ENCODE results near the gene MRRF. TPM values are rescaled to one million over a fixed set of nuclear protein-coding genes. Genes with fewer than 3 reads are reported as not detected.
A peak's percentile ranks its signal among the peaks of the same experiment; 100 is the strongest.

MRRF gene
- total RNA-seq, 1 donor from 2014 or later, result 21.7 TPM

DNA sequence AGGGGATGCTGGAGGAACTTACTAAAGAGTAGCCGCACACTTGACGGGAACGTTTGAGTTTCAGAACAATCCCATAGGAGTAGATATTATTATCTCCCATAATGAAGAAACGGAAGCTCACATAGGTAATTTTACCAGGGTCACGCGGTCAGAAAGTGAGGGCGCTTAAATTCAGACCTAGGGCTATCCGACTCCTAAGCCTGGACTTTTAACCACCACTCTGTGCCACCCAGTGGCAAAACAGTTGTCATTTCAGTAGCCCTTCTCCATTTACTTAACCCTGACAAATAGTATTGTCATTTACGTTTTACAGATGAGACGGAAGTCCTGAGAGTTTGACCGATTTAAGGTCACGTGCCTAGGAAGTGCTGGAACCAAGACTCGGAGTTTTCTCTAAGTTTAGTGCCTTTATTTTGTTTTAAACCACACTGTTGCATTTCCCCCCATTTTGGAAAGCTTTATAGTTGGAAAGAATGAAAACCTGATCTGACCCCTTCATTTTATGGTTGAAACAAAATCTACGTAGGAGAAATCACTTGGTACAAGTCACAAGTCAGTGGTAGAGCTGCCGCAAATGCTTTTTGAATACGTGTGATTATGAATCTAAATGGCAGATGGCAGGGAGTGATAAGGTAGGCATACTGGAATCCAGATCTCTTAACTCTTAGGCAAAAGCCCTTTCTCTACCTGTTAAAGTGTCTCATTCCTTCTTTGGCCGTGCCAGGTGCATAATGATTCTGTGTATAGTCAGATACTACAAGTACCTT lies 650 bp downstream of the MRRF start:
- H3K4me1 Mint-ChIP-seq (ENCODE audit: low read depth), result peaks cover 42% of the 10 kb centered on the region
- TF ChIP-seq, protein P1, sequence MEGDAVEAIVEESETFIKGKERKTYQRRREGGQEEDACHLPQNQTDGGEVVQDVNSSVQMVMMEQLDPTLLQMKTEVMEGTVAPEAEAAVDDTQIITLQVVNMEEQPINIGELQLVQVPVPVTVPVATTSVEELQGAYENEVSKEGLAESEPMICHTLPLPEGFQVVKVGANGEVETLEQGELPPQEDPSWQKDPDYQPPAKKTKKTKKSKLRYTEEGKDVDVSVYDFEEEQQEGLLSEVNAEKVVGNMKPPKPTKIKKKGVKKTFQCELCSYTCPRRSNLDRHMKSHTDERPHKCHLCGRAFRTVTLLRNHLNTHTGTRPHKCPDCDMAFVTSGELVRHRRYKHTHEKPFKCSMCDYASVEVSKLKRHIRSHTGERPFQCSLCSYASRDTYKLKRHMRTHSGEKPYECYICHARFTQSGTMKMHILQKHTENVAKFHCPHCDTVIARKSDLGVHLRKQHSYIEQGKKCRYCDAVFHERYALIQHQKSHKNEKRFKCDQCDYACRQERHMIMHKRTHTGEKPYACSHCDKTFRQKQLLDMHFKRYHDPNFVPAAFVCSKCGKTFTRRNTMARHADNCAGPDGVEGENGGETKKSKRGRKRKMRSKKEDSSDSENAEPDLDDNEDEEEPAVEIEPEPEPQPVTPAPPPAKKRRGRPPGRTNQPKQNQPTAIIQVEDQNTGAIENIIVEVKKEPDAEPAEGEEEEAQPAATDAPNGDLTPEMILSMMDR (IDR thresholded peaks at IDR 0.05), result peak; percentile 61
- no peaks in the 10 kb centered on the region for H3K9me3 Mint-ChIP-seq (ENCODE audit: low read depth)
- DNase-seq (ENCODE audit: low spot score), result no peak
- peak overlapping the region; percentile 95 for H3K4me3 Mint-ChIP-seq (ENCODE audit: unreplicated experiment)
- H3K27ac Mint-ChIP-seq (ENCODE audit: unreplicated experiment), result peak overlapping the region; percentile 99
- H3K27me3 Mint-ChIP-seq (ENCODE audit: low read depth), result no peaks in the 10 kb centered on the region
- H3K36me3 Mint-ChIP-seq (ENCODE audit: low read depth), result peaks cover 4% of the 10 kb centered on the region

GRCh38 chr9:122268041-122268814 lies 3.5 kb downstream of the MRRF start:
- Mint-ChIP-seq H3K36me3 (ENCODE audit: low read depth) (peaks cover 1% of the 10 kb centered on the region), H3K9me3 (ENCODE audit: low read depth) (no peaks in the 10 kb centered on the region), H3K27me3 (ENCODE audit: low read depth) (no peaks in the 10 kb centered on the region), H3K4me1 (ENCODE audit: low read depth) (peaks cover 18% of the 10 kb centered on the region), H3K27ac (ENCODE audit: unreplicated experiment) (no peak overlapping the region), H3K4me3 (ENCODE audit: unreplicated experiment) (no peak overlapping the region)
- TF ChIP-seq, protein P1 (IDR thresholded peaks at IDR 0.05), result no peak
- DNase-seq (ENCODE audit: low spot score), result no peak

- Mint-ChIP-seq H3K27me3 (ENCODE audit: low read depth) (no peaks in the 10 kb centered on the region), H3K4me1 (ENCODE audit: low read depth) (no peaks in the 10 kb centered on the region), H3K27ac (ENCODE audit: unreplicated experiment) (no peak overlapping the region), H3K36me3 (ENCODE audit: low read depth) (peaks cover 19% of the 10 kb centered on the region), H3K4me3 (ENCODE audit: unreplicated experiment) (no peak overlapping the region), H3K9me3 (ENCODE audit: low read depth) (peaks cover 12% of the 10 kb centered on the region)
- TF ChIP-seq, protein P1 (IDR thresholded peaks at IDR 0.05), result no peak
- no peak for DNase-seq (ENCODE audit: low spot score)
These were observed 9.4 kb downstream of the MRRF start for GRCh38 chr9:122274055-122274454.

DNA sequence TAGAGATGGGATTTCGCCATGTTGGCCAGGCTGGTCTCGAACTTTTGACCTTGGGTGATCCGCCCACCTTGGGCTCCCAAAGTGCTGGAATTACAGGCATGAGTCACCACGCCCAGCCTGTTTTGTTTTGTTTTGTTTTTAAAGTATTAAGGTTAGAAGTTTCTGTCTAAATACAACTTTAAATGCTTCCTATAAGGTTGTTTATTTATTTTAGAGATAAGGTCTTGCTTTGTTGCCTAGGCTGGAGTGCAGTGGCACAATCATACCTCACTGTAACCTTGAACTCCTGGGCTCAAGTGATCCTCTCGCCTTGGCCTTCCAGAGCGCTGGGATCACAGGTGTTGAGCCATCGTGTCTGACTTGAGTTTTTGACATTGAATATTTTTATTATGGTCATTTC lies 11.4 kb downstream of the MRRF start:
- DNase-seq (ENCODE audit: low spot score), result no peak
- Mint-ChIP-seq H3K36me3 (ENCODE audit: low read depth) (peaks cover 21% of the 10 kb centered on the region), H3K4me1 (ENCODE audit: low read depth) (peaks cover 2% of the 10 kb centered on the region), H3K4me3 (ENCODE audit: unreplicated experiment) (no peak overlapping the region), H3K9me3 (ENCODE audit: low read depth) (peaks cover 12% of the 10 kb centered on the region), H3K27me3 (ENCODE audit: low read depth) (no peaks in the 10 kb centered on the region), H3K27ac (ENCODE audit: unreplicated experiment) (no peak overlapping the region)
- TF ChIP-seq, protein P1 (IDR thresholded peaks at IDR 0.05), result no peak

GRCh38 chr9:122277285-122277897 lies 12.7 kb downstream of the MRRF start:
- TF ChIP-seq, protein P1 (IDR thresholded peaks at IDR 0.05), result no peak
- peaks cover 21% of the 10 kb centered on the region for H3K36me3 Mint-ChIP-seq (ENCODE audit: low read depth)
- H3K27ac Mint-ChIP-seq (ENCODE audit: unreplicated experiment), result no peak overlapping the region
- no peak overlapping the region for H3K4me3 Mint-ChIP-seq (ENCODE audit: unreplicated experiment)
- H3K9me3 Mint-ChIP-seq (ENCODE audit: low read depth), result peaks cover 12% of the 10 kb centered on the region
- peaks cover 14% of the 10 kb centered on the region for H3K4me1 Mint-ChIP-seq (ENCODE audit: low read depth)
- H3K27me3 Mint-ChIP-seq (ENCODE audit: low read depth), result no peaks in the 10 kb centered on the region
- no peak for DNase-seq (ENCODE audit: low spot score)

Measured in chondrocyte (in vitro differentiated cells).